Stimulated activated CD8-positive, alpha-beta memory T cell treated with anti-CD3 and anti-CD28 coated beads, Interleukin-15, amount 100 ng/mL, for 4 hours (primary cell): ENCODE results near the gene NGFR.

ENCODE experiments used
- DNase-seq, 2 donors: peaks; one replicate each; pipeline ENCODE4 v3.0.0-alpha.2; 2020; ENCODE audit warnings: low read depth in 2 of 2

Gene NGFR

GRCh38 chr17:49515196-49515770 is 20.2 kb downstream of the NGFR start:
- no peak for DNase-seq

GRCh38 chr17:49516180-49516579 is 21.1 kb downstream of the NGFR start:
- DNase-seq = no peak

DNA sequence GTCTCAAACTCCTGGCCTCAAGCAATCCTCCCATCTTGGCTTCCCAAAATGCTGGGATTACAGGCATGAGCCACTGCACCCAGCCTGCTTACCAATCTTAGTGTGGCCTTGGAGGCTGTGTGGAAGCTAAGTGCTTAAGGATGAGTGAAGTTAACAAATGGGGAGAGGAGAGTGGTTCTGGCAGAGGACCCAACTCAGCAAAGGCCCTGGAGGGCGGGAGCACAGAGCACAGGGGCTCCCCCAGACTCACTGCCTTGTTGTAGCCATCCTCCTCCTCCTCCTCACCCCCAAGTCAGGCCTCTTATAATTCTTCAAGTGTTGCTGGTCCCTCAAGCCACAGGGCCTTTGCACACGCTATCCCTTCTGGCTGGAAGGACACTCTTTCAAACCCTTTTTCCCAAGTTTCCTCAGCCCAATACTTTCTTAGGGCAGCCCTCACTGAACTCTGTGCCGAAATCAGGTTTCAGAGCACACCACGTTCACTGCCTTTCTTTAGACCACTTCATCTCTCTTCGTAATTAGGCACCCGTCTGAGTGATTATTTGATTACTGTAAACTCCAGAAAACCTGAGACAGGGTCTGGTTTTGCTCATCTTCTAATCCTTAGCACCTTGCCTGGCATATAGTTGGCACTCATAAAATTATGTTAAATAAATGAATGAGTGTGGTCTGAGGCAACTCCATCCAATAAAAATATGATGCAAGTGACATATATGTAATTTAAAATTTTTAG is 23.4 kb downstream of the NGFR start:
- DNase-seq = no peak

GRCh38 chr17:49519781-49520180 is 24.7 kb downstream of the NGFR start:
- DNase-seq = no peak

DNA sequence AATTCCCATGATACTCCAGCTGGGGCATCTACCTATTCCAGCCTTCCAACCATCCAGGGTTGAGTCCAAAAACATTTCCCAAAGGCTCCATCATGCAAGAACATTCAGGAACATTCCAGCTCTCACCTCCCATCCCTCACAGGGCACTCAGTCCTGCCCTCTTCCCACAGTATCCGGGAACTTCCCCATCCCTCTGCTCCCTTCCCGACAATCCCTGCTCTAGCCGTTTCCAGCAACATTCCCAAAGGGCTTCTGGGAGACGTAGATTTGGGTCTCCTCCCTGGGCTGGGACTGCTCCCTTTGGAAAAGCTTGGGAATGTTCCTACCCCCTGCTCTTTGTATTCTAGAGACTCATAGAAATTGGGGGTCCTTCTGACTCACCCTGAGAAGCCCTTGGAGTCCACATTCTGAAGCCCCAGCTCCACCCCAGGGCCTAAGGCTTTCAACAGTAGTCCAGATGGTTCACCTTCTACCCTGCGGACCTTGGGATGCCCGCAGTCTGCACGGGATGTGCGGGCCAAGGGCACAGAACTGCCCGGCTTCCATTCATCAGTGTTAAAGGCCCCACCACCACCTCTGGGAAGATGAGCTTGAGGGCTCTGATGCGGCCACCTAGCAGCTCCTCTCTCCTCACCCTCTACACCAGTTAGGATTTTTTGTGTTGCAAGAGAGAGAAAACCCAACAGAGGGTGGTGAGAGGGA is 25.4 kb downstream of the NGFR start:
- no peak for DNase-seq

GRCh38 chr17:49521088-49521450 is 26.0 kb downstream of the NGFR start:
- no peak for DNase-seq

DNA sequence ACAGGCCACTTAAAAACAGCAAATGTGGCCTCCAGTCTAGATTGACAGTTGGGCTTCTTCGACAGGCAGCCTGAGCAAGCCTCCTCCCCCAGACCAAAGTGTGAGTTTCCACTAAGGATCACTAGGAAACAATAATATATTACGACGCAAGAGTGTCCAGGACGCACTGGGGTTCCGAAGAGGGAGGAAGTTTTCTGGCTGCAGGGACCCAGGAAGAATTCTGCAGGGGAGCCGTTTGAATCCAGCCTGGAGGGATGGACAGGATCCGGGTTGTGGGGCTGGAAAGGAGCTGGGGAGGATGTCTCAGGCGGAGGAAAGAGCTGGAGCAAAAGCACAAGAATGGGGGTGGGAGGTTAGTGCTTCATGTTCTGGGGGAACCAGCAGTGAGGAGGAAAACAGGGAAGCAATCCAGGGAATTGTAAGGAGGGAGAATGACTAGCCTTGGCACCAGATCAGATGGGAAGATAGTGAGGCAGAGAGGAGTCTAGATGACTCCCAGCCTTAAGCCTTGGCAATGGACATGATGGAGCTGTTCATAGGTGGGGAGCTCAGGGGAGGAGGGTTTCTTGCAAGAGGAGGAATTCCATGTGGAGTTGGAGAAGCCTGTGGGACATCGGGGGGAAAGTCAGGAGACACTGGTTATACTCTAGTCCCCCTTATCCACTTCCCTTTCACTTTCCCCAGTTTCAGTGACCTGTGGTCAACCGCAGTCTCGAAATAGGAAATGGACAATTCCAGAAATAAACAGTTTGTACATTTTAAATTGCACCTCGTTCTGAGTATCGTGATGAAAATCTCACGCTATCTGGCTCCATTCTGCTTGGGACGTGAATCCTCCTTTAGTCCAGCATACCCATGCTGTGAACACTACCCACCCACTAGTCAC is 26.6 kb downstream of the NGFR start:
- no peak for DNase-seq

DNA sequence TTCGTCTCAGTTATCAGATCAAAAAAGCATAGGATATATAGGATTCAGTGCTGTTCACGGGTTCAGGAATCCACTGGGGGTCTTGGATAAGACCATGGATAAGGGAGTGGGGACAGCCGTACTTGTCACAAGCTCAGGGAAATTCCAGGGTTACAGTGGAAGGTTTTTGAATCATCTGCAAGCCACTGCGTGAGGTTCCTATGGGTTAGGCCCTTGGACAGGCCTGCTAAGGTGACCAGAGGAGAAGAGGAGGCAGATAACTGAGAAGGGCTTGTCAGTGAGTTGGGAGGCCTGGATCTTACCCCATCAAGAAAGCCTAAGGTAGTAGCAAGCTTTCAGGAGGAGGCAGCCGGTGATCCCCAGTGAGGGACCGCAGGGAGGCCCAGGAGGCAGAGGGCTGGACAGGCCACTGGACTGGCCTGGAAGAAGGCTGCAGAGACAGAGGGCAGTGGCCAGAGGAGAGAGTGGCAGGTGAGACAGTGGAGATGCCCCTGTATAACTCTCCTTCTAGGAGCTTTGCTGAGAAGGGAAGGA is 27.3 kb downstream of the NGFR start:
- no peak for DNase-seq

DNA sequence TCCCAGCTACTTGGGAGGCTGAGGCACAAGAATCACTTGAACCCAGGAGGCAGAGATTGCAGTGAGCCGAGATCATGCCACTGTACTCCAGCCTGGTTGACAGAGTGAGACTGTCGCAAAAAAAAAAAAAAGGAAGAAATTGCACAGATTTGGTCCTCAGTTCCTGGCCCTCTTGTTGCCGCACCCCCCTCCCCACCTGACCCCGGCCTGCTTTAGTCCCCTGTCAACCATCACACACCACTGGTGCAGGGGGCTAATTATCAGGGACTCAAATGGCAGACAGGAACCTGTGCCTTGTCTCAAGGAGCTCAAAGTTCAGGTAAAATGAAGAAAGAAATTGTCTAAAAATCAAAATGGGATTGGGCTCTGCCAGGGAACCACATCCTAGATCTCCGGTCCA is 28.1 kb downstream of the NGFR start:
- no peak for DNase-seq

- no peak for DNase-seq
Measured at GRCh38 chr17:49523706-49524472, 28.8 kb downstream of the NGFR start.

- no peak for DNase-seq
Measured at GRCh38 chr17:49524473-49525359, 29.6 kb downstream of the NGFR start.

DNA sequence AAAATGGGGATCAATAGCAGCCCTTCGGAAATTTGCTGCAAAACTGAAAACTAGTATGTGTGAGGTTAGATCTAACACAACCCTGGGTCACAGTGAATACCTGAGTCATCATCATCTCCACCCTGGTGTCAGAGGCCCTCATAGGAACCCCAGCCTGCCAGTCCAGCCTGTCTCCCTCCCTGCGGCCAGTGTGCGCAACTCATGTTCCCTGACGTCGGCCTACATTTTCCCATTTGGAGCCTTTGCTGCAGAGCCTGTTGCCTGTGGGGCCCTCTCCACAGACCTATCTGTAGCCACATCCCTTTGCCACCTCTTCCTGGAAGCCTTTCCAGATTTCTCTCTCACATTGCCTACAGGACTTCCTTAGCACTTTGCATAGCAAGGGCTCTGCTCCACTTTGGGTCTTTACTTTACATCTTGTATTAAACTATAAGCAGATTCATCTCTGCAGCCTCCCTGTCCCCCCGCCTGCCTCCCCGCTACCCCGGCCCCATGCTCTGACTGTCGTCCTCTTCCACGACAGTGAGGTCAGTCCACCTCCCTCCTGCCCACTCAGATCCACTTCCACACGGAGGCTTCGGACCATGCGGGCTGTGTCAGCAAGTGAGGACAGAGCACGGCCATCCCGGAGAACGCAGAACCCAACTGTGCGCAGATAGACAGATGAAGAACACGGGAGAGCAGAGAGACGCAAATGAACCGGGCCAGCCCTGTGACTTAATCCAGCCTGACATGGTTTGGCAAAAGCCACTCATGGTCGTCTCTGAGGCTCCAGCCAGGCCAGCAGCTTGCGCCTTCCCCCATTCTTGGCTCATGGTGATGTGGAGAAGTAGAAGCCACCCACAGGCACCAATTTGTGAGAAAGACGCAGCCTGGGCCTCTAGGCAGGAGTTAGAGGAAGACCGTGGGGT is 31.0 kb downstream of the NGFR start:
- no peak for DNase-seq

- DNase-seq = no peak
Measured at GRCh38 chr17:49527927-49528651, 33.0 kb downstream of the NGFR start.

DNA sequence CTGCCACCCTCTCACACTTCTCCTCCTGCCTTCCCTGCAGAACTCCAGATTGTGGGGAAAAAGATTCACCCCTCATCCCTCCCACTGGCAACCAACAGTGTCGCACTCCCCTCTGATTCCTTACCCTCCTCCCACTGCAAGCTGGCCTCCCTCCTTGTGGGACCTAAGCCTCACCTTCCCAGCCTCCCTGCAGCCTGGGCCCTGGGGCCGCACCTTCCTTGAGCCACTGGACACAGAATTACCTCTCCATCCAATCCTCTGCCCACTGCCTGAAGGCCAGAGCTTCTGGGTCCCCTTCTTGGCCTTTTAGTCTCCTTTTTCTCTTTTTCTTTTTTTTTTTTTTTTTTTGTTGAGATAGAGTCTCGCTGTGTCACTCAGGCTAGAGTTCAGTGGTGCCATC is 33.9 kb downstream of the NGFR start:
- no peak for DNase-seq

DNA sequence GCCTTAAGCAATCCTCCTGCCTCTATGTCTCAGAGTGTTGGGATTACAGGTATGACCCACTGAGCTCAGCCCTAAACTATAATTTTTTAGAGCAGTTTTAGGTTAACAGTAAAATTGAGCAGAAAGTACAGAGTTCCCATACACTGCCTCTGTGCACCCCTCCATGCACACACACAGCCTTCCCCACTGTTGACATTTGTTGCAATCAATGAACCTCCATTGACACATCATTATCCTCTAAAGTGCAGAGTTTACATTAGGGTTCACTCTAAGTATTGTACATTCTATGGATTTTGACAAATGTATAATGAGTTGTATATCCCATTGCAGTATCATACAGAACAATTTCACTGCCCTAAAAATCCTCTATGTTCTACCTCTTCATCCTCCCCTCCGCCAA is 35.0 kb downstream of the NGFR start:
- no peak for DNase-seq

DNA sequence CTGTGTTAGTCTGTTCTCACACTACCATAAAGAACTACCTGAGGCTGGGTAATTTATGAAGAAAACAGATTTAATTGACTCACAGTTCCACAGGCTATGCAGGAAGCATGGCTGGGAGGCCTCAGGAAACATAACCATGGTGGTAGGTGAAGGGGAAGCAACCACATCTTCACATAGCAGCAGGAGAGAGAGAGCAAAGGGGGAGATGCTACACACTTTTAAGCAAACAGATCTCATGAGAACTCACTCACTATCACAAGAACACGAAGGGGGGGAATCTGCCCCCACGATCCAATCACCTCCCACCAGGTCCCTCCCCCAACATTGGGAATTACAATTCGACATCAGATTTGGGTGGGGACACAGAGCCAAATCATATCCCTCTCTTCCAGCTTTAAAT is 48.8 kb downstream of the NGFR start:
- DNase-seq = no peak

DNA sequence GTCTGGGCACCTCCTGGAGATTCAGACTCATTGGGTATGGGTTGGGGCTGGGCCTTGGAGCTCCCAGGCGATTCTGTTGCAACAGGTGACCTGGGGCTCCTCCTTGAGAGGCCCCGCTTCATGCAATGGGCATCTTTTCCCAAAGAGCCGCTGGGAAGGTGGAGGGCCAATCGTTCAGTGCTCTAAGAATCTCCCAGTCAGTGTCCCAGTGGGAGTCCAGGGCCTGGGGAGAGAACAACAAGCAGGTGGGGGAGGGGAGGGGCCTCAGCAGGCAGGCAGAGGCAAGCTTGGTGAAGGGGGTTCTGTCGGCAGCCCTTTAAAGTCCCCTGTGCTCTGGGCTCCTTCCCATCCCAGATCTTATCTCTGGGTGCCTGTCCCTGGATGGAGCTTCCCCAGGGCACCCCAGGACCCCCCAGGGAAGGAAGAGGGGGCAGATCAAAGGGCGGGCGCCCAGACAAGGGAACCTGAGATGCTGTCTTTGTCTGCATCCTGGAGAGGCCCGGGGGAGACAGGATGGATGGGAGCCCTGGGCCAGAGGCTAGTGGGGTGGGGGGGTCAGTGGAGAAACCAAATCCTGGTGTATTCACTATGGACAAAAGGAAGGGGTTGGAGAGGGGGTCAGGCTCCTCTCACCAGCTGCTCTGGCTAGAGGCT is 50.0 kb downstream of the NGFR start:
- no peak for DNase-seq
